ENCODE results near the gene ARHGAP15.

DNA sequence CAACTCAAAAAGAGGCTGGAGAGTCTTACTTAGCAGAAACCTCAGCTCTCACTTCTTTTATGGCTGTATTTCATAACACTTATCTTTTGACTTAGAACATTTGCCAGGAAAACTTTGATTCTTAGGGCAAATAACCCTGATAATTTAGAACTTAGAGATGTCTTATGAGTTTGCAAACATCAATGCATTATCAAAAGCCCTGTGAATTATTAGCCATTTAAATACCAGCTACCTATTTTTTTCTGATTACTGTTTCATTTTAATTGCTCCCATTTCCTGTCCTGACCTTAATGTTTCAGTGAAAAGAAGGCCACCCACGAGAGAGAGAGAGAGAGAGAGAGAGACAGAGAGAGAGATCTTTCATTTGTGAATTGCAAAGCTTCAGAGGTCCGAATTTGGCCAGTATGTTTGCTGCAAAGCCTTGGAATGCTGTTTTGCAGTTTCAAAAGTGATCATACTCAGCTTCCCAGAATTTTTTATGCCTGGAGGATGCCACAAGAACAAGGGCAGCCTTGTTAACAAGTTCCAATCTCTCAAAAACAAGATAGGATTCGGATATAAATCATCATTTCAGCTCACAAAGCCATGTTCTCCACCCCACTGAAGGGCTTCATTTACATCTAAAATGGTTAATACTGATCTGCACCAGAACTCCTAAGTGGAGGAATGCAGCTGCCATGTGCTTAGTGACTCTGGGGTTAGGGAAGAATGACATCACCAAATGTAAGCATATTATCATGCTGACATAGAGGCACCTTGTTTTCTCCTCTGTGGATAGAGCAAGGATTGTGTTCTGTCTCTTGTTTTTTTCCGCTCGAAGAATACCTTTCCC, 478.2 kb downstream of the ARHGAP15 start:
- TF ChIP-seq, protein P1, sequence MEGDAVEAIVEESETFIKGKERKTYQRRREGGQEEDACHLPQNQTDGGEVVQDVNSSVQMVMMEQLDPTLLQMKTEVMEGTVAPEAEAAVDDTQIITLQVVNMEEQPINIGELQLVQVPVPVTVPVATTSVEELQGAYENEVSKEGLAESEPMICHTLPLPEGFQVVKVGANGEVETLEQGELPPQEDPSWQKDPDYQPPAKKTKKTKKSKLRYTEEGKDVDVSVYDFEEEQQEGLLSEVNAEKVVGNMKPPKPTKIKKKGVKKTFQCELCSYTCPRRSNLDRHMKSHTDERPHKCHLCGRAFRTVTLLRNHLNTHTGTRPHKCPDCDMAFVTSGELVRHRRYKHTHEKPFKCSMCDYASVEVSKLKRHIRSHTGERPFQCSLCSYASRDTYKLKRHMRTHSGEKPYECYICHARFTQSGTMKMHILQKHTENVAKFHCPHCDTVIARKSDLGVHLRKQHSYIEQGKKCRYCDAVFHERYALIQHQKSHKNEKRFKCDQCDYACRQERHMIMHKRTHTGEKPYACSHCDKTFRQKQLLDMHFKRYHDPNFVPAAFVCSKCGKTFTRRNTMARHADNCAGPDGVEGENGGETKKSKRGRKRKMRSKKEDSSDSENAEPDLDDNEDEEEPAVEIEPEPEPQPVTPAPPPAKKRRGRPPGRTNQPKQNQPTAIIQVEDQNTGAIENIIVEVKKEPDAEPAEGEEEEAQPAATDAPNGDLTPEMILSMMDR (IDR thresholded peaks at IDR 0.05; ENCODE audit: low read depth, low read length, poor library complexity, severe bottlenecking): no peak
- TF ChIP-seq EZH2phosphoT487 (IDR thresholded peaks at IDR 0.05; ENCODE audit: borderline replicate concordance, low read length): no peak
